ENCODE data around the gene PPP2R2D. TPM values are rescaled to one million over a fixed set of nuclear protein-coding genes. Genes with fewer than 3 reads are reported as not detected.

The PPP2R2D gene
- total RNA-seq, 6 experiments from 2014 or later, result 10.9 to 16.6 (median 14.3) TPM

- no peaks in the 10 kb centered on the region for H3K36me3 ChIP-seq
- no peaks in the 10 kb centered on the region for H3K9me3 ChIP-seq
- 88% methylated on average over 13 of the region's 13 CpGs for WGBS (ENCODE audit: insufficient coverage, low coverage, low lambda C conversion rate, missing lambda C conversion rate)
- intact Hi-C loops (cut with DNase I), result no loop called here
- no peaks in the 10 kb centered on the region for H3K27me3 ChIP-seq
- no peak for DNase-seq
- no peaks in the 10 kb centered on the region for H3K4me1 ChIP-seq
- no peak overlapping the region for H3K4me3 ChIP-seq
- ATAC-seq, result no peak
- no peak for TF ChIP-seq CTCF (IDR thresholded peaks at IDR 0.05)
- TF ChIP-seq POLR2A (IDR thresholded peaks at IDR 0.05), result no peak
- no peak overlapping the region for H3K27ac ChIP-seq
These were observed 47.2 kb upstream of the PPP2R2D start for GRCh38 chr10:131853610-131853964.

- intact Hi-C loops (cut with DNase I), result no loop called here
- H3K27me3 ChIP-seq, result no peaks in the 10 kb centered on the region
- peak in 2 of 3 donors; percentile 31 to 42 for DNase-seq
These were observed 46.1 kb upstream of the PPP2R2D start for GRCh38 chr10:131854579-131855335.

GRCh38 chr10:131855461-131856401, 45.1 kb upstream of the PPP2R2D start:
- no peak overlapping the region for H3K4me3 ChIP-seq
- intact Hi-C loops (cut with DNase I), result no loop called here
- H3K27me3 ChIP-seq, result no peaks in the 10 kb centered on the region
- no peak for TF ChIP-seq POLR2A (IDR thresholded peaks at IDR 0.05)
- no peak for TF ChIP-seq CTCF (IDR thresholded peaks at IDR 0.05)
- DNase-seq (peak in 2 of 3 donors; percentile 36 to 44), ATAC-seq (no peak)
- WGBS (ENCODE audit: insufficient coverage, low coverage, low lambda C conversion rate, missing lambda C conversion rate), result 95% methylated on average over 5 of the region's 23 CpGs
- H3K4me1 ChIP-seq, result no peaks in the 10 kb centered on the region
- H3K27ac ChIP-seq, result no peak overlapping the region
- no peaks in the 10 kb centered on the region for H3K9me3 ChIP-seq
- no peaks in the 10 kb centered on the region for H3K36me3 ChIP-seq

More at GRCh38 chr10:131854579-131855335, 46.1 kb upstream of the PPP2R2D start:
- Histone ChIP-seq H3K4me1 (no peaks in the 10 kb centered on the region), H3K4me3 (no peak overlapping the region), H3K36me3 (no peaks in the 10 kb centered on the region), H3K27ac (no peak overlapping the region), H3K9me3 (no peaks in the 10 kb centered on the region)
- TF ChIP-seq POLR2A (IDR thresholded peaks at IDR 0.05) (no peak), CTCF (IDR thresholded peaks at IDR 0.05) (no peak)
- ATAC-seq, result no peak
- 40% methylated on average over 3 of the region's 22 CpGs for WGBS (ENCODE audit: insufficient coverage, low coverage, low lambda C conversion rate, missing lambda C conversion rate)

- no peak overlapping the region for H3K4me3 ChIP-seq
- no peaks in the 10 kb centered on the region for H3K27me3 ChIP-seq
- WGBS (ENCODE audit: insufficient coverage, low coverage, low lambda C conversion rate, missing lambda C conversion rate), result 72% methylated on average over 10 of the region's 18 CpGs
- intact Hi-C loops (cut with DNase I), result no loop called here
- H3K9me3 ChIP-seq, result no peaks in the 10 kb centered on the region
- H3K4me1 ChIP-seq, result no peaks in the 10 kb centered on the region
- DNase-seq (peak in 2 of 3 donors; percentile 39), ATAC-seq (no peak)
- H3K27ac ChIP-seq, result no peak overlapping the region
- TF ChIP-seq POLR2A (IDR thresholded peaks at IDR 0.05) (no peak), CTCF (IDR thresholded peaks at IDR 0.05) (no peak)
- H3K36me3 ChIP-seq, result no peaks in the 10 kb centered on the region
These were observed 44.2 kb upstream of the PPP2R2D start for GRCh38 chr10:131856441-131857094.

All from right lobe of liver (tissue), 6 donors.